Lower lobe of right lung (tissue), 2 donors: ENCODE data around the gene PAPPA. TPM values are rescaled to one million over a fixed set of nuclear protein-coding genes. Genes with fewer than 3 reads are reported as not detected.

Experiments used
- ATAC-seq, 2 donors: fragments of 200-7000 bp; cut with Tn5 transposase; one replicate each; pipeline ENCODE4 v1.9.1; 2020 to 2022; ENCODE audit warnings: mild to moderate bottlenecking in 2 of 2, moderate library complexity in 2 of 2
- DNase-seq: peaks from one replicate; pipeline ENCODE4 v3.0.0-alpha.2; 2020
- H3K27ac ChIP-seq: fragments of 200-600 bp; one replicate; pipeline ENCODE4 v1.8.0; 2022
- H3K27me3 ChIP-seq: fragments of 200-600 bp; one replicate; pipeline ENCODE4 v1.8.0; 2022; ENCODE audit warnings: low read depth
- H3K36me3 ChIP-seq: fragments of 200-600 bp; one replicate; pipeline ENCODE4 v1.8.0; 2022; ENCODE audit warnings: mild to moderate bottlenecking
- H3K4me1 ChIP-seq: fragments of 200-600 bp; one replicate; pipeline ENCODE4 v1.8.0; 2022
- H3K4me3 ChIP-seq: fragments of 200-600 bp; one replicate; pipeline ENCODE4 v1.8.0; 2022; ENCODE audit warnings: mild to moderate bottlenecking
- H3K9me3 ChIP-seq: fragments of 200-600 bp; one replicate; pipeline ENCODE4 v1.8.0; 2022
- intact Hi-C: fragments of 100-400 bp; cut with DNase I; formaldehyde crosslinking; loops from one replicate; pipeline ENCODE4 v1.11.0; 2022
- total RNA-seq: library from RNA; stranded (reverse); fragmentation: NEBNext Ultra II Directional; extraction: Animal tissue kit (Norgen Biotek cat#: 25700); gene quantifications from one replicate; pipeline ENCODE4 v1.2.1, GENCODE V29; 2021
- TF ChIP-seq, protein P1 (sequence below): fragments of 200-600 bp; IDR thresholded peaks from one replicate; pipeline ENCODE4 v1.8.0; 2022; ENCODE audit warnings: antibody characterized with exemption, mild to moderate bottlenecking
- donor health status: DM: no; HTN: yes; CAD: no; lungs with severe emphysema.

PAPPA gene
- total RNA-seq, 1 donor from 2014 or later, result 2.2 TPM

DNA sequence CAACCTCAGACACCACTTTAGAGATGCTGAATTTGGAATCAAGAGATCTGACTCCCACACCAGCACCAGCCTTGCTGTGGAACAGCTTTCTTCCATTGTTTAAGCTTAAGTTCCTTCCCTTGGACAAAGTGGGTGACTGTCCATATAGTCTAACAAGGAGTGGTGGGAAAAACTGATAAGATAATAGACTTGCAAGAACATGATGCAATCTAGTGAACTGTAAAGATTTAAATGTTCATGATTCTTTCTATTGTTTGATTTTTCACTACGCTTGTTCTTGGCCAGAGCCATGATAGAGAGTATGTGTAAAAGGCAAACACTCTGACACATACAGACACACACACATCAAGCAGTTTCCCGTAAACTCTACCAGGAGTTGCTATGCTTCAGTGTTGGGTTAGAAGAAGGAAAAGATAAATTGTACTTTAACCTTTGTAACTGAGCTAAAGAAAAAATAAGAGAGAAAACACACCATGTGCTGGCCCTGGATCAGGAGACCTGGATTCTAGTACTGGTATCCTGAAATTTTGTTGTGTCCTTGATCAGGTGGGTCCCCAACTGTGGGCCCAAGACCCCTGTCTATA is 94.3 kb downstream of the PAPPA start:
- no peaks in the 10 kb centered on the region for H3K36me3 ChIP-seq
- intact Hi-C loops, result no loop called here
- no peak for ATAC-seq
- DNase-seq, result no peak
- H3K9me3 ChIP-seq, result no peaks in the 10 kb centered on the region
- TF ChIP-seq, protein P1, sequence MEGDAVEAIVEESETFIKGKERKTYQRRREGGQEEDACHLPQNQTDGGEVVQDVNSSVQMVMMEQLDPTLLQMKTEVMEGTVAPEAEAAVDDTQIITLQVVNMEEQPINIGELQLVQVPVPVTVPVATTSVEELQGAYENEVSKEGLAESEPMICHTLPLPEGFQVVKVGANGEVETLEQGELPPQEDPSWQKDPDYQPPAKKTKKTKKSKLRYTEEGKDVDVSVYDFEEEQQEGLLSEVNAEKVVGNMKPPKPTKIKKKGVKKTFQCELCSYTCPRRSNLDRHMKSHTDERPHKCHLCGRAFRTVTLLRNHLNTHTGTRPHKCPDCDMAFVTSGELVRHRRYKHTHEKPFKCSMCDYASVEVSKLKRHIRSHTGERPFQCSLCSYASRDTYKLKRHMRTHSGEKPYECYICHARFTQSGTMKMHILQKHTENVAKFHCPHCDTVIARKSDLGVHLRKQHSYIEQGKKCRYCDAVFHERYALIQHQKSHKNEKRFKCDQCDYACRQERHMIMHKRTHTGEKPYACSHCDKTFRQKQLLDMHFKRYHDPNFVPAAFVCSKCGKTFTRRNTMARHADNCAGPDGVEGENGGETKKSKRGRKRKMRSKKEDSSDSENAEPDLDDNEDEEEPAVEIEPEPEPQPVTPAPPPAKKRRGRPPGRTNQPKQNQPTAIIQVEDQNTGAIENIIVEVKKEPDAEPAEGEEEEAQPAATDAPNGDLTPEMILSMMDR, result no peak
- no peaks in the 10 kb centered on the region for H3K4me1 ChIP-seq
- no peaks in the 10 kb centered on the region for H3K27me3 ChIP-seq
- no peak overlapping the region for H3K4me3 ChIP-seq
- no peak overlapping the region for H3K27ac ChIP-seq

DNA sequence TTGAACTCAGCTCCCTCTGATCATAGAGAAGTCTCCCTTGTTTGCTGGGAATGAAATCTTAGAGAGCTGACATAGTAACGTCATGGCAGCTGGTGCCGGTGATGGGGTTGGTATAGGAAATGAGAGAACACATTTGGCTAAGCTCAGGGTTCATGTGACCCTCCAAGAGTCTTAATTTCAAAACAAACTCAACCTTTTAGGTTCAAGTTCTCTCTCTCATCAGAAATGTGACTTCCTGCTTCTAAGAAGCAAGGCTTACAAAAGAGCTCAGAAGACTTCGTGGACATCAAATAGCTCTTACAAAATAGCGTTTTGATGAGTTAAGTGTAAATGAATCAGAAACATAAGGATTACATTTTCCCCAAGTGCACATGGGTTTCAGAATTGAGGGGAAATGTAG is 97.3 kb downstream of the PAPPA start:
- intact Hi-C loops, result no loop called here
- no peaks in the 10 kb centered on the region for H3K4me1 ChIP-seq

DNA sequence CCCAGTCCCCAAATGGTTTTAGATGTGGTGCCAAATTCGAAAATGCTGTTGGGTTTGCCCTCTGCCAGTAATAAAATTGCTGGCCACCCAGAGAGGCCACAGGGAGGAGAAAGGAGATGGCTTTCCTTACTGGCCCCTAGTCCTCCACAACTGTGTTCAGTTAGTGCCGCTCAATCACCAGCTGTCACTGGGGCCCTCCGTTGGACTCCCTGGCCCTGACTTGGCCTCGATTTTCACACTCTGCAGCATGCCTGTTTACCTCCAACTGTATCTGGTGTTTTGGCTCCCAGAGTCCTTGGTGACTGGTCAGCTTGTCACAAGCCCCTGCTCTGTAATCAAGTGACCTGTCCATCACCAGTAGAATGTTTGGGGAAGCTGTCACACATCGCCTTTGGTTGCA is 97.8 kb downstream of the PAPPA start:
- DNase-seq (no peak), ATAC-seq (no peak)
- no peak overlapping the region for H3K27ac ChIP-seq
- no peaks in the 10 kb centered on the region for H3K4me1 ChIP-seq
- H3K36me3 ChIP-seq, result no peaks in the 10 kb centered on the region
- H3K27me3 ChIP-seq, result no peaks in the 10 kb centered on the region
- no peak overlapping the region for H3K4me3 ChIP-seq
- TF ChIP-seq, protein P1, result no peak
- intact Hi-C loops, result no loop called here
- H3K9me3 ChIP-seq, result no peaks in the 10 kb centered on the region

More for the DNA sequence above, 97.3 kb downstream of the PAPPA start:
- DNase-seq, result no peak
- no peaks in the 10 kb centered on the region for H3K27me3 ChIP-seq
- no peak overlapping the region for H3K27ac ChIP-seq
- no peaks in the 10 kb centered on the region for H3K36me3 ChIP-seq
- H3K9me3 ChIP-seq, result no peaks in the 10 kb centered on the region
- no peak for ATAC-seq
- TF ChIP-seq, protein P1, result no peak
- H3K4me3 ChIP-seq, result no peak overlapping the region

DNA sequence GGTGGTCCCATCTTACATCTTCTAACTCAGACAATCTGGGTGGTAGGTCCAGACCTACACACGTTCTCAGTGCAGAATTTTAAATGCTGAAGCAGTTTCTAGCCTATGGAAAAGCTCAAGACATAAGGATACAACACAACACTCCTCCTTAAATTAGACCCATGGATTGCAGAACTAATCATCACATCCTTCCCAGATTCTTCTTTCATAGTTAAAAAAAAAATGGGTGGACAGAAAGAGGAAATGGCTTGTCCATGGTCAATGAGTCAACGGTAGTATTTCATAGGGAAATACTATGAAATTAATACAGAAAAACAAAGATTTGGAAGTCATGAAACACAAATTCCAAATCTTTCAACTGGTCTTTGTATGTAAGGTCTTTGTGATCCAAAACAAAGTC is 106.9 kb downstream of the PAPPA start:
- Histone ChIP-seq H3K36me3 (no peaks in the 10 kb centered on the region), H3K4me3 (no peak overlapping the region), H3K27ac (no peak overlapping the region), H3K4me1 (no peaks in the 10 kb centered on the region), H3K9me3 (no peaks in the 10 kb centered on the region), H3K27me3 (no peaks in the 10 kb centered on the region)
- ATAC-seq (no peak), DNase-seq (no peak)
- intact Hi-C loops, result no loop called here
- TF ChIP-seq, protein P1, result no peak

DNA sequence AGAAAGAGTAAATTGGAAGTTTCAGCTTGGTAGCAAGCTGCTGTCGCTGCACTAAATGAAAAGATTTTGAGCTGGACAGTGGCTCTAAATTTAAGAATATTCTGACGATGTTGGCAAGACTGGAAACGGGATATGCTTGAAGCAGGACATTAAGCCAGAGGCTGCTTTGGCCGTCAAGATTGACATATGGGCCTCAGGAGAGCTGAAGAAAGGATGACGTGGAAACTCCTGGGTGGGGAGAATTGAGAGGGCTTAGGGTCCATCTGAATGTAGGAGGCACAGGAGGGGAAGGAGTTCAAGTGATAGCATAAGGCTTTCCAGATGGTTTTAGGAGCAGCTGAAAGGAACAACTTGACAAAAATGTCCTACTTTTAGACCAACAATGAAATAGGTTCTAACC is 108.9 kb downstream of the PAPPA start:
- DNase-seq, result no peak
- Histone ChIP-seq H3K27ac (no peak overlapping the region), H3K9me3 (no peaks in the 10 kb centered on the region), H3K36me3 (no peaks in the 10 kb centered on the region), H3K4me3 (no peak overlapping the region), H3K27me3 (no peaks in the 10 kb centered on the region), H3K4me1 (no peaks in the 10 kb centered on the region)
- intact Hi-C loops, result no loop called here
- TF ChIP-seq, protein P1, result no peak
- ATAC-seq, result no peak
